Choroid plexus epithelial cell (primary cell): Measurements from ENCODE around the gene ZCCHC7.
"Not testable (repeated sequence)": the region's sequence is repeated elsewhere in the genome, so short reads cannot be mapped to it uniquely, and the experiment has no call there.

Experiments
- DNase-seq: peaks from one replicate; pipeline ENCODE4 v3.0.0-alpha.2; 2010; ENCODE audit warnings: low read depth
- H3K4me3 ChIP-seq: 2 replicates; pipeline ENCODE4 v1.5.1; 2011; ENCODE audit warnings: low read depth, mild to moderate bottlenecking, control low read depth, low read length, moderate library complexity
- TF ChIP-seq, protein P1 (sequence below): conservative IDR thresholded peaks from 2 replicates; pipeline ENCODE4 v1.5.1; 2011; ENCODE audit warnings: low read depth, mild to moderate bottlenecking, control low read depth, inconsistent platforms, low read length, moderate library complexity

Gene ZCCHC7

DNA sequence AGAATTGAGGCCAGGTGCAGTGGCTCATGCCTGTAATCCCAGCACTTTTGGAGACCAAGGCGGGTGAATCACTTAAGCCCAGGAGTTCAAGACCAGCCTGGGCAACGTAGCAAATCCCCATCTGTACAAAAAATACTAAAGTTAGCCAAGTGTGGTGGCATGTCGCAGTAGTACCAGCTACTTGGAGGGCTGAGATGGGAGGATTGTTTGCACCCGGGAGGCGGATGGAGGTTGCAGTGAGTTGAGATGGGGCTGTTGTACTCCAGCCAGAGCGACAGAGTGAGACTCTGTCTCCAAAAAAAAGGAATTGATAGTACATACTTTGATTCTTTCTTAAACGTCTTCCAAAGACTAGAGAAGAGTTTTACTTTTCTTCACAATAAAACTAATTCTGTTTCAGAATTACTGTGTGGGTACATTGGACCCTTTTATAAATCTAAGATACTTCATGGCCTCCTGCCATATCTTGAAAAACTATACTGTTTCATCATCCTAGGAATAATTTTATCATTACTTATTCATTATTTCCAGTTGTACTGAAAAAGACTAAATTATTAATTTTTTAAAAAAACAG lies 170.1 kb downstream of the ZCCHC7 start:
- H3K4me3 ChIP-seq, result no peak overlapping the region
- DNase-seq, result no peak
- TF ChIP-seq, protein P1, sequence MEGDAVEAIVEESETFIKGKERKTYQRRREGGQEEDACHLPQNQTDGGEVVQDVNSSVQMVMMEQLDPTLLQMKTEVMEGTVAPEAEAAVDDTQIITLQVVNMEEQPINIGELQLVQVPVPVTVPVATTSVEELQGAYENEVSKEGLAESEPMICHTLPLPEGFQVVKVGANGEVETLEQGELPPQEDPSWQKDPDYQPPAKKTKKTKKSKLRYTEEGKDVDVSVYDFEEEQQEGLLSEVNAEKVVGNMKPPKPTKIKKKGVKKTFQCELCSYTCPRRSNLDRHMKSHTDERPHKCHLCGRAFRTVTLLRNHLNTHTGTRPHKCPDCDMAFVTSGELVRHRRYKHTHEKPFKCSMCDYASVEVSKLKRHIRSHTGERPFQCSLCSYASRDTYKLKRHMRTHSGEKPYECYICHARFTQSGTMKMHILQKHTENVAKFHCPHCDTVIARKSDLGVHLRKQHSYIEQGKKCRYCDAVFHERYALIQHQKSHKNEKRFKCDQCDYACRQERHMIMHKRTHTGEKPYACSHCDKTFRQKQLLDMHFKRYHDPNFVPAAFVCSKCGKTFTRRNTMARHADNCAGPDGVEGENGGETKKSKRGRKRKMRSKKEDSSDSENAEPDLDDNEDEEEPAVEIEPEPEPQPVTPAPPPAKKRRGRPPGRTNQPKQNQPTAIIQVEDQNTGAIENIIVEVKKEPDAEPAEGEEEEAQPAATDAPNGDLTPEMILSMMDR, result no peak

DNA sequence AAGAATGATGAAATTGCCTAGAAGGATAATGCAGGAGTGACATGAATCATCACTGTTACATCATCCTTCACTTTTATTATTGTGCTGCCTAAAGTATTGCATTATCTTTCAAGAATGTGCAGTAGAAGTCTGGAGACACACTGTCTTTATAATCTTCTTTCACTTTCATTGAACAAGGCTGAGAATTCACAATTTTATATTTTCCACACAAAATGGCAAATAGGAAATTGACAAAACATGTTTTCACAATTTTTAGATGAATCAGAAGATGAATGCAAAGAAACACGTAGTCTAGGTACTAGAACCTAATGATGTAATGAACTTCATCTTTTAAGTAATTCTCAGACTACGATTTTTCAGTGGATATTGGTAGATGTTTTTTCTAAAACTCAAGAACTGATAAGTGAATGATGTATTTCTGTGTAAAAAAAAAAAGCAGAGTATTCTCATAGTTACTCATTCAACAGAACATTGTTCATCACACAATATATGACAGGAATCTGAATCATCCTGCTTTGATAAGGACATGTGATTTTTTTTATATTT lies 170.6 kb downstream of the ZCCHC7 start:
- peak overlapping the region; percentile 39 for H3K4me3 ChIP-seq
- TF ChIP-seq, protein P1, result no peak
- peak; percentile 93 for DNase-seq

DNA sequence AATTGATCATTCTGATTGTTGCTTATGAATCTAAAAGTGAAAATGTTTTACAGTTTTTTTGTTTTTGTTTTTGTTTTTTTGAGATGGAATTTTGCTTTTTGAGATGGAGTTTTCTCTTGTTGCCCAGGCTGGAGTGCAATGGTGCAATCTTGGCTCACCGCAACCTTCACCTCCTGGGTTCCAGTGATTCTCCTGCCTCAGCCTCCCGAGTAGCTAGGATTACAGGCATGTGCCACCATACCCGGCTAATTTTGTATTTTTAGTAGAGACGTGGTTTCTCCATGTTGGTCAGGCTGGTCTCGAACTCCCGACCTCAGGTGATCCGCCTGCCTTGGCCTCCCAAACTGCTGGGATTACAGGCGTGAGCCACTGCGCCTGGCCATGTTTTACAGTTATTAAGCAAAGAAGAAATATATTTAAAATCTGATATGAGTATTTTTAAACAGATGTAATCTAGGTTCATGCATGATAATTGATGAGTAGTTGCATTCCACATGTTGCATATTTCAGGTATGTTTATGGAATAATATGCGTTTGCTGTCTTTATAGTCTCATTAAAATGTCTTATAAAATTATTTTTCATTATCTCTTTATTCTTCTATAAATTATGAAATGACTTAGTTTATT lies 171.4 kb downstream of the ZCCHC7 start:
- H3K4me3 ChIP-seq, DNase-seq: not testable (repeated sequence)

DNA sequence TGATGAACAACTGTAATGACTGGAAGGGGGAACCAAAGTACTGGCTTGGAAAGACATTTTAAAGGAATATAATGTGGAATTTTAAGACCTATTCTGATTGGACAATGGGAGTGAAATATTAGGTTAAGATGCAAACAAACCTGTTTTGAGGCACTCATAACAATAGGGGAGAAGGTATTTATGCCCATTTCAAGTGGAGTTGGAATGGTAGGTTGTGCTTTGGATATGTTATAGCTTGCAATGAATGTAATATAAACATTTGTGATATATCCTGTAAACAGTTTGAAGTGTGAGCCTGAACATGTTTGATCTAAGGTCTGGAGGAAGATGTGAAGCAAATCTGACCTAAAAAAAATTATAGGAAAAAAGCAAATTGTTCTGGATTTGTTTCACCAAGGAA lies 172.5 kb downstream of the ZCCHC7 start:
- TF ChIP-seq, protein P1, result no peak
- no peak overlapping the region for H3K4me3 ChIP-seq
- DNase-seq, result no peak

DNA sequence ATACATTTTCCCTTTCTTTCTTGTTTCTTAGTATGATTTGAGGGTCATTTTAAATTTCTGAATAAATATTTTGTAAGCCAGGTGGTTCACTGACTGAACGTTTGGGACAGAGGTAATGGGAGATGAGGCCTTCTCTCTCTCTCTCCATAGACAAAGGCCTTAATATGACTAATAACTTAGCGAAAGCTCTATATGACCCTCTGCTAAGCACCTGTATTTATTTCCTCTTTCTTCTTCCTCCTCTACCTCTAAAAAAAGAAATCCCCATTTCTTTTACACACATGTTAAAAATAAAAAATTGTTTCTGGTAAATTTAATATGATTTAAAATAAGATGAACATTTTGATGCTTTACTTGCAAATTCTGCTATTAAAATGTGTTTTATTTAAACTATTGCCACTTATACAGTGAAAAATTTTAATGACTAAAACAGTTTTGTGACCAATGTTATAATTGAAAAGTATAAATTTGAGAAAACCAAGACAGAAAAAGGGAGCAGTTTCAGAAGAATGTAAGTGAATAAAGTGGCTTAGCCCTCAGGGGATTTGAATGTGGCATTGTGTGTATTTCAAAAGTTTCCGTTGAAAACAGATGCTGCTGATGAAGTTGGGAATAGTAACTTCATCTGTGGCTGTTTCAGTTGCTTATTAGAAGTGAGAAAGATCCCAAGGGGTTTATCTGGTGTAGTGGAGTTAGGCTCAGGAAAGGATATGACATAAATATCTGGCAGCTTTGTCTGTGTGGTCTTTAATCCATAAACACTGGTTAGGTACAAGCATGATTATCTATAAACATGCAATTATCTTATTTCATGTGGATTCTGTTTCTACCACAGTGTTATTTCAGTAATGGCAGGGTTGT lies 173.5 kb downstream of the ZCCHC7 start:
- TF ChIP-seq, protein P1, result no peak
- peak; percentile 58 for DNase-seq
- H3K4me3 ChIP-seq, result no peak overlapping the region

DNA sequence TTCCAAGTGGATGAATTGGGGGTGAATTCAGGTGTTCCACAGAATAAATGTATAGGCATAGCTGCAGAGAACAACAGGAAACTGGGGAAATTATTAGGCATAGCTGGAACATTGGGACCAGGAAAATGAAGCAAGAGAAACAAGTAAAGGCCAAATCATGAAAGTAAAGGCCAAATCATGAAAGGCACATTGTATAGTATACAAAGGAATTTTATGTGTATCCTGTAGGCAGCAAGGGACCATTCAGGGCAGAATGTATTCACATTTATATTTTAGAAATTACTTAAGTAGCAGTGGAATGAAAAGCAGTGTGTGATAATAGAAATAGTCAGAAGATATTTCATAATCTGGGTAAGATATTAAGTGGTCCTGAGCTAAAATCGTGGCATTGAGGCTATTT lies 174.8 kb downstream of the ZCCHC7 start:
- TF ChIP-seq, protein P1, result no peak
- no peak for DNase-seq
- H3K4me3 ChIP-seq, result no peak overlapping the region

DNA sequence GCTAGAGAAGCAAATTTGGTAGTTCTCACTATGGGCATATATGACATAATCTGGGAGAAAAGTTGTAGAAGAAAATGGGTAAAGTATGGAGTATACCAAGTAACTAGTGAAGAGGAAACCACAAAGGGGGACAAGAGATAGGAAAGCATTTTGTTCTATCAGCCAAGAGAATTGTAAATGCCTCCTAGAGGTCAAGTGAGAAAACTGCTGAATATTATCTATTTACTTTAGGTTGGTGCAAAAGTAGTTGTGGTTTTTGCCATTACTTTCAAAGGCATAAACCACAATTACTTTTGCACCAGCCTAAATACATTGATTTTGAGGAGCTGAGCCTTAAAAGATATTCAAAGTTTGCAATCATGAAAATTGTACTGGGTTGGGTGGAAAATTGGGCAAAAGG lies 175.4 kb downstream of the ZCCHC7 start:
- H3K4me3 ChIP-seq, result no peak overlapping the region
- TF ChIP-seq, protein P1, result peak; percentile 32
- no peak for DNase-seq
